Right ventricle myocardium superior (tissue), 1 donor: ENCODE measurements around the gene TIGD4. TPM values are rescaled to one million over a fixed set of nuclear protein-coding genes. Genes with fewer than 3 reads are reported as not detected.

Experiments
- ATAC-seq: fragments of 200-7000 bp; cut with Tn5 transposase; one replicate; pipeline ENCODE4 v1.9.1; 2020; ENCODE audit warnings: mild to moderate bottlenecking; ENCODE audit not compliant: poor library complexity
- DNase-seq: peaks from one replicate; pipeline ENCODE4 v3.0.0-alpha.2; 2020
- intact Hi-C: fragments of 100-400 bp; cut with DNase I; formaldehyde crosslinking; loops from one replicate; pipeline ENCODE4 v1.11.2; 2022
- total RNA-seq: library from RNA; stranded (reverse); fragmentation: NEBNext Ultra II Directional; extraction: Animal tissue kit (Norgen Biotek cat#: 25700); gene quantifications from one replicate; pipeline ENCODE4 v1.2.1, GENCODE V29; 2021
- donor health status: DM: no; HTN: yes; CAD: no; lungs with severe emphysema.

TIGD4 gene
- total RNA-seq, 1 donor from 2014 or later: 0.13 TPM

- no peak for ATAC-seq
These were observed 45.4 kb downstream of the TIGD4 start for GRCh38 chr4:152734015-152734698.

GRCh38 chr4:152731997-152732396 lies 47.5 kb downstream of the TIGD4 start:
- intact Hi-C loops: loop anchor here (10.0 kb wide), 1 partner anchor 87 kb away; no protein-coding TSS in a partner anchor
- no peak for ATAC-seq
- no peak for DNase-seq

More at GRCh38 chr4:152734015-152734698, 45.4 kb downstream of the TIGD4 start:
- intact Hi-C loops: loop anchor here (10.0 kb wide), 1 partner anchor 89 kb away; no protein-coding TSS in a partner anchor
- no peak for DNase-seq

- DNase-seq (no peak), ATAC-seq (no peak)
- intact Hi-C loops: no loop called here
These were observed 50.1 kb downstream of the TIGD4 start for GRCh38 chr4:152729466-152729865.

- no peak for ATAC-seq
- intact Hi-C loops: no loop called here
- no peak for DNase-seq
These were observed 51.2 kb downstream of the TIGD4 start for GRCh38 chr4:152728343-152728742.

GRCh38 chr4:152727784-152728183 lies 51.7 kb downstream of the TIGD4 start:
- ATAC-seq (no peak), DNase-seq (no peak)
- intact Hi-C loops: no loop called here

GRCh38 chr4:152724494-152724893 lies 55.0 kb downstream of the TIGD4 start:
- ATAC-seq (no peak), DNase-seq (no peak)
- intact Hi-C loops: no loop called here

GRCh38 chr4:152723236-152723635 lies 56.3 kb downstream of the TIGD4 start:
- intact Hi-C loops: no loop called here
- no peak for DNase-seq
- no peak for ATAC-seq

- DNase-seq (no peak), ATAC-seq (no peak)
- intact Hi-C loops: no loop called here
These were observed 59.6 kb downstream of the TIGD4 start for GRCh38 chr4:152719801-152720556.

Other genes with a start within 250 kb of the TIGD4 start
- 49.6 TPM for gene FBXW7, start 243.6 kb downstream of the TIGD4 start, total RNA-seq
- 1.9 TPM for gene TMEM154, start 99.7 kb downstream of the TIGD4 start, total RNA-seq
- gene ARFIP1, start 224 bp upstream of the TIGD4 start, total RNA-seq: 10.9 TPM
- 0.19 TPM for gene FHDC1, start 156.6 kb upstream of the TIGD4 start, total RNA-seq